HEK293T (cell line): Measurements from ENCODE around the gene G0S2.

Experiments
- ARNT ChIP-seq: fragments of 450-650 bp; IDR thresholded peaks from 2 replicates; pipeline ENCODE4 v1.6.1; 2017; ENCODE audit warnings: mild to moderate bottlenecking
- ELF4 ChIP-seq: fragments of 450-650 bp; IDR thresholded peaks from 2 replicates; pipeline ENCODE4 v1.6.1; 2017; ENCODE audit warnings: antibody characterized with exemption
- FOXK2 ChIP-seq: fragments of 450-650 bp; IDR thresholded peaks from 2 replicates; pipeline ENCODE4 v1.6.1; 2016; ENCODE audit warnings: mild to moderate bottlenecking
- LEF1 ChIP-seq: fragments of 450-650 bp; IDR thresholded peaks from 2 replicates; pipeline ENCODE4 v1.6.1; 2017; ENCODE audit warnings: mild to moderate bottlenecking, borderline replicate concordance
- NFRKB ChIP-seq: fragments of 450-650 bp; IDR thresholded peaks from 2 replicates; pipeline ENCODE4 v1.6.1; 2016; ENCODE audit warnings: mild to moderate bottlenecking, moderate library complexity
- SP1 ChIP-seq: fragments of 450-650 bp; IDR thresholded peaks from 2 replicates; pipeline ENCODE4 v1.6.1; 2017

GRCh38 chr1:209646558-209646957, 28.7 kb upstream of the G0S2 start:
- TF ChIP-seq SP1 (no peak), ARNT (no peak), NFRKB (no peak), FOXK2 (no peak), LEF1 (no peak), ELF4 (no peak)
